GM18508 (cell line): Measurements from ENCODE around the gene MTIF3.
"Not testable (repeated sequence)": the region's sequence is repeated elsewhere in the genome, so short reads cannot be mapped to it uniquely, and the experiment has no call there.

Experiments
- ATAC-seq: cut with Tn5 transposase; IDR thresholded peaks from one replicate; pipeline ENCODE4 v1.9.1; 2021; ENCODE audit warnings: moderate number of reproducible peaks; ENCODE audit not compliant: insufficient read depth, unreplicated experiment

Gene MTIF3

GRCh38 chr13:27421101-27421871 lies 29.1 kb downstream of the MTIF3 start:
- no peak for ATAC-seq

GRCh38 chr13:27419328-27419727 lies 31.0 kb downstream of the MTIF3 start:
- no peak for ATAC-seq

- ATAC-seq, result no peak
Measured at GRCh38 chr13:27415116-27415515, 35.2 kb downstream of the MTIF3 start.

GRCh38 chr13:27411341-27411740 lies 39.0 kb downstream of the MTIF3 start:
- ATAC-seq, result no peak

GRCh38 chr13:27409013-27409412 lies 41.4 kb downstream of the MTIF3 start:
- ATAC-seq, result no peak

- no peak for ATAC-seq
Measured at GRCh38 chr13:27408074-27408473, 42.3 kb downstream of the MTIF3 start.

- ATAC-seq, result no peak
Measured at GRCh38 chr13:27406178-27406939, 44.0 kb downstream of the MTIF3 start.

- ATAC-seq, result no peak
Measured at GRCh38 chr13:27405546-27406134, 44.7 kb downstream of the MTIF3 start.

GRCh38 chr13:27404680-27405079 lies 45.7 kb downstream of the MTIF3 start:
- ATAC-seq, result no peak

GRCh38 chr13:27403727-27404385 lies 46.5 kb downstream of the MTIF3 start:
- no peak for ATAC-seq

- no peak for ATAC-seq
Measured at GRCh38 chr13:27403203-27403678, 47.1 kb downstream of the MTIF3 start.

GRCh38 chr13:27401210-27401609 lies 49.2 kb downstream of the MTIF3 start:
- no peak for ATAC-seq

- not testable (repeated sequence) for ATAC-seq
Measured at GRCh38 chr13:27400405-27400804, 50.0 kb downstream of the MTIF3 start.

GRCh38 chr13:27398360-27398759 lies 52.0 kb downstream of the MTIF3 start:
- no peak for ATAC-seq

- ATAC-seq, result no peak
Measured at GRCh38 chr13:27396252-27396846, 54.0 kb downstream of the MTIF3 start.

- ATAC-seq, result no peak
Measured at GRCh38 chr13:27395007-27395510, 55.3 kb downstream of the MTIF3 start.

- ATAC-seq, result no peak
Measured at GRCh38 chr13:27393101-27393500, 57.3 kb downstream of the MTIF3 start.

GRCh38 chr13:27391471-27391870 lies 58.9 kb downstream of the MTIF3 start:
- ATAC-seq, result no peak

GRCh38 chr13:27389891-27390290 lies 60.5 kb downstream of the MTIF3 start:
- ATAC-seq, result no peak

GRCh38 chr13:27388241-27388640 lies 62.1 kb downstream of the MTIF3 start:
- no peak for ATAC-seq
